GM19395 (cell line): Measurements from ENCODE around the gene TMEM151B.
"Not testable (repeated sequence)": the region's sequence is repeated elsewhere in the genome, so short reads cannot be mapped to it uniquely, and the experiment has no call there.

Experiments
- ATAC-seq: cut with Tn5 transposase; IDR thresholded peaks from one replicate; pipeline ENCODE4 v1.9.1; 2021; ENCODE audit warnings: mild to moderate bottlenecking, moderate library complexity; ENCODE audit not compliant: unreplicated experiment

The TMEM151B gene

GRCh38 chr6:44327096-44327495 lies 56.8 kb downstream of the TMEM151B start:
- no peak for ATAC-seq

GRCh38 chr6:44327760-44328159 lies 57.5 kb downstream of the TMEM151B start:
- ATAC-seq: no peak

- ATAC-seq: not testable (repeated sequence)
Observed at GRCh38 chr6:44328203-44328602, 58.0 kb downstream of the TMEM151B start.

DNA sequence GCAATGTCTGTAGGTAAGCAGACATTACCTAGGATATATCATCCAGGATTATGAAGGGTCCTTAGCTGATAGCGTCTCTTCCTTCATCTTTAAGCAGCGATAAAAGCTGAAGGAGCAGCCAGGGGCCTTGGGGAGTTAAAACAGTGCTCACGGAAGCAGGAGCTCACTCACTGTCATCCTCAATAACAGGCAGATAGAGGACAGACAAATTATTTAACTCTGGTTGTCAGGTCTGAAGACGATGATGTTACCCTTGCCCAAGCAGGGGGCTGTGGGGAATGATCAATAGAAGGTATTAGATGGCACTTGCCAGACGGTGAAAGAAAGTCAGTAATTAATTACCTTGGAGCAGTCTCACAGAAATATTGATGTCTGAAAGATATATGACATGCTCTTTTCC lies 59.6 kb downstream of the TMEM151B start:
- ATAC-seq: no peak

GRCh38 chr6:44332585-44332984 lies 62.3 kb downstream of the TMEM151B start:
- no peak for ATAC-seq

GRCh38 chr6:44333273-44333919 lies 63.1 kb downstream of the TMEM151B start:
- ATAC-seq: no peak

DNA sequence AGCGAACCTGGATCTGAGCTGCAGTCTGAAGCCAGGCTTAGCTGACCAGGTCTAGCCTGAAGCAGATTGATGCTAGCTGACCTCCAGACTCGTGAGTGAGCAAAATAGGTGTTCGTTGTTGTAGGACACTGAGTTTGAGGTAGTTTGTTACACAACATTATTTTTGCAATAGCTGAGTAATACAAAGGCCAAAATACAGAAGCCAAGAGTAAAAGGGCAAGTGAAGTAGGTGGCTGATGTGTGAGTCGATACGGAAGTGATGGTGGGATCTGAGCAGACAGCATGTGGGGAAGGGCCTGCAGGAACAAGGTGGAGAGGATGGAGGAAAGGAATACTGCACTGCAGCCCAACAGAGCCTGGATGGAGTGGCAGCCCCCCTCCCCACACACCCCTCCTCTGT lies 63.7 kb downstream of the TMEM151B start:
- no peak for ATAC-seq

GRCh38 chr6:44335631-44336030 lies 65.4 kb downstream of the TMEM151B start:
- ATAC-seq: no peak

- peak; percentile 67 for ATAC-seq
Observed at GRCh38 chr6:44338228-44339122, 68.2 kb downstream of the TMEM151B start.

DNA sequence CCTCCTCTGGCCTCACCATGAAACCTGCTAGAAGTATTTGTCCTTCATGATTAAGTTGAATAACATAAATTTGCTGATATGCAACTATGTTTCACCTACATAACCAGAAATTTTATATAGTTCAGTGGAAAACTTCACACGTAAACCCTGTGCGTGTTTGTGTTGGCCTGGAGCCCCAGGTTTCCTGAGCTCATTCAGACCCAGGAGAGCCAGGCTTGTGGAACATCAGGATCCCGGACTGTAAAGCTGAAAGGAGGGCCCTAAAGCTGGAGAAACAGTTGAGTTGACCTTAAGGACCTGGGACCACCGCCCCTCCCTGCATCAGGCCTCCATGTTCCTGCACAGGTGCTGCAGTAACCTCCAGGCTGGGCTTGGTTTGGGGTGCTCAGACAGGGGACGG lies 69.1 kb downstream of the TMEM151B start:
- ATAC-seq: no peak

- ATAC-seq: no peak
Observed at GRCh38 chr6:44339763-44340625, 69.7 kb downstream of the TMEM151B start.

GRCh38 chr6:44341095-44341890 lies 71.0 kb downstream of the TMEM151B start:
- ATAC-seq: no peak

- ATAC-seq: no peak
Observed at GRCh38 chr6:44342052-44342451, 71.8 kb downstream of the TMEM151B start.

DNA sequence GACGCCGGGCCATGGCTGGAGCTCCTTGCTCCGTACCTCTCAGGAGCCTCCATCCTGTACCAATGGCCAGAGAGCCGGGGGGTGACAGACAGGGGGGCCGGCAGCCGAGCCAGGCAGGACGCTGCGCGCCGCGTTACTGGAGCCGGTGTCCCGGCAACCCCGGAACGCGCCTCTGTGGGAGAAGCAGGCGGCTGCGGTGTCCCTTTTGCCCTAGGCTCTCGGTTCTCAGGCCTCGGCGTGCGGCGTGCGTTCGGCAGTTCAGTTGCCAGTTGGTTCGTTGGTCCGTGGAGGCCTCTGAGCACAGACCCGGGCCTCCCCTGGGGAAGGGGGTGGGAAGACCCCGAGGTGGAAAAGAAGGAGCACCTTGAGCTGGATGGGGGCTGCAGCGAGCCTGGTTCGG lies 72.2 kb downstream of the TMEM151B start, which contains the start of gene SPATS1:
Gene SPATS1, plus strand, starts transcription at position 162 of the 400 bp plus-strand sequence. CDS start 446 bp downstream, outside the sequence.
- no peak for ATAC-seq

GRCh38 chr6:44346818-44347217 lies 76.6 kb downstream of the TMEM151B start:
- not testable (repeated sequence) for ATAC-seq

GRCh38 chr6:44349904-44350649 lies 79.8 kb downstream of the TMEM151B start:
- no peak for ATAC-seq

- ATAC-seq: not testable (repeated sequence)
Observed at GRCh38 chr6:44350650-44350994, 80.4 kb downstream of the TMEM151B start.

DNA sequence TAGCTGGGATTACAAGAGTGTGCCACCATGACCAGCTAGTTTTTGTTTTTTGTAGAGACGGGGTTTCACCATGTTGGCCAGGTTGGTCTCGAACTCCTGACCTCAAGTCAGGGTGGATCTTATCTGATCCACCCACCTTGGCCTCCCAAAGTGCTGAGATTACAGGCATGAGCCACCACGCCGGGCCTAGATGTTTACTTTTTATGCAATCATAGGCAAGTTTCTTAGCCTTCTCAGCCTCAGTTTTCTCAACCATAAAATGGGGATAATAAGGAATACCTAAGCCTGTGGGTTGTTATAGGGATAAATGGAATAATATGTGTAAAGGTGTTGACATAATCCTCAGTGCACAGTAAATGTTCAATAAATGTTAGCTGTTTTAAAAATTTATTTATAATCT lies 82.0 kb downstream of the TMEM151B start:
- no peak for ATAC-seq

DNA sequence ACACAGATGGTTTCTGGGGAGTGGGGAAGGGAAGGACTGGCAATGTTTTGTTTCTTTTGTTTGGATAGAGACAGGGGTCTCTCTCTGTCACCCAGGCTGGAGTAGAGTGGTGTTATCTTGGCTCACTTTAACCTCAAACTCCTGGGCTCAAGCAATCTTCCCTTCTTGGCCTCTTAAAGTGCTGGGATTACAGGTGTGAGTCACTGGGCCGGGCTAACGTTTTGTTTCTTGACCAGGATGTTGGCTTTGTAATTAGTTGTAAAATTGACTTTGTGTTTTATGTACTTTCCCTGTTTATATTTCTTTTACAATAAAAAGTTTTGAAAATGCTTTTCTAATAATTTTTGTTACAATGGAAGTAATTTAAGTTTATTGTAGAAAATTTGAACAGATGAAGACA lies 83.1 kb downstream of the TMEM151B start:
- ATAC-seq: no peak

DNA sequence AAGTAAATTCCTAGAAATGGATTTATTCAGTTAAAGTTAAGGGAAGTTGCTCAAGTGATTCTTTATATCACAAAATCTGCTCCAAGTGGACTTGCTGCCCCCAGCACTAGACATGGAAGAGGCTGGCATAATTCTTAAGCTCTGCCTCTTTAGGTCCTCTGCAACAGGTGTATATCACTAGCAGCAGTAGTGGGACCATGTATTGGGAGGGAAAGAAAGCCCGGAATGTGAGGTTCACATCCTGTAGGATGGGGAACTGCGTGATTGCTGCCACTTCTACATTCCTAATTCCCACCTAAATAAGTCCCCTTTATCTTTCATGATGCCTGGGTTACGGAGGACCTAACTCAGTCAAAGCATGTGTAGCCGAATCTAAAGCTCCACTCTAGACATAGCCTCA lies 85.4 kb downstream of the TMEM151B start:
- ATAC-seq: no peak
